Uterus (tissue), 2 donors: ENCODE data around the gene PDE4D.

Experiments used
- POLR2A ChIP-seq, 2 donors: fragments of 450-650 bp; IDR thresholded peaks; one replicate each; pipeline ENCODE4 v1.6.1; 2016; ENCODE audit warnings: antibody characterized with exemption in 2 of 2, mild to moderate bottlenecking in 1 of 2, moderate library complexity in 1 of 2
- TF ChIP-seq, protein P1 (sequence below), 4 experiments: fragments of 200-600 bp in 2 of 4; fragments of 450-650 bp in 2 of 4; sonication (generic) in 2 of 4; IDR thresholded peaks; one replicate each; pipeline ENCODE4 v1.5.1; 2016 to 2019; ENCODE audit warnings: antibody characterized with exemption in 4 of 4, mild to moderate bottlenecking in 2 of 4, moderate library complexity in 1 of 4

DNA sequence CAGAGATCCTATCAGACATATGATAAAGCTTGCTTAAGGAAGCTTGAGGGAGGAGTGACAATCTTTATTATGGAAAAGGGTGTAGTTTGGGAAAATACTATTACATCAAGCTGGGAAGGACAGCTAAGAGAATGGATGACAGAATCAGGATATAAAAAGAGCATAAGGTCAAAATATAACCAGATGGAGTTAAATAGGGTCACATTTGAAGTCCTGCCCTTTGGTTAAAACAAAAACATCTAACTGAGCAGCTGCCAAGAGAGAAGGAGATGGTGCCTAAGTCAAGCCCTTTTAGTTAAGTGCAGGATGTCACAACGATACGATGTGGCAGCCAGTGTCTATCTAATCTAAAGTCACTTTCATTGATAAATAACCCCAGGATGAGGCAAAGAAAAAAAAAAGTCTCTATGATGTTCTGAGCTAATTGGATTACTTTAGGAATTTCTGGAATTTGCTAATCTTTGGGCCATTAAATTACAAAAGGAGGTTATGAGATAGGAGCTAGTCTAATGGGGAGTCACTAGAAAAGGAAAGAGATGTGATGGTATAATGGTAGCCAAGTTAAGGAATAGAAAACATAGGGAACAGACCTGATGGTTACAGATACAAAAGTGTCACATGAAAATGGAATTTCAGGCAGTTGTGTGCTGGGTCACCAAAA is 365.2 kb downstream of the PDE4D start:
- TF ChIP-seq, protein P1, sequence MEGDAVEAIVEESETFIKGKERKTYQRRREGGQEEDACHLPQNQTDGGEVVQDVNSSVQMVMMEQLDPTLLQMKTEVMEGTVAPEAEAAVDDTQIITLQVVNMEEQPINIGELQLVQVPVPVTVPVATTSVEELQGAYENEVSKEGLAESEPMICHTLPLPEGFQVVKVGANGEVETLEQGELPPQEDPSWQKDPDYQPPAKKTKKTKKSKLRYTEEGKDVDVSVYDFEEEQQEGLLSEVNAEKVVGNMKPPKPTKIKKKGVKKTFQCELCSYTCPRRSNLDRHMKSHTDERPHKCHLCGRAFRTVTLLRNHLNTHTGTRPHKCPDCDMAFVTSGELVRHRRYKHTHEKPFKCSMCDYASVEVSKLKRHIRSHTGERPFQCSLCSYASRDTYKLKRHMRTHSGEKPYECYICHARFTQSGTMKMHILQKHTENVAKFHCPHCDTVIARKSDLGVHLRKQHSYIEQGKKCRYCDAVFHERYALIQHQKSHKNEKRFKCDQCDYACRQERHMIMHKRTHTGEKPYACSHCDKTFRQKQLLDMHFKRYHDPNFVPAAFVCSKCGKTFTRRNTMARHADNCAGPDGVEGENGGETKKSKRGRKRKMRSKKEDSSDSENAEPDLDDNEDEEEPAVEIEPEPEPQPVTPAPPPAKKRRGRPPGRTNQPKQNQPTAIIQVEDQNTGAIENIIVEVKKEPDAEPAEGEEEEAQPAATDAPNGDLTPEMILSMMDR (IDR thresholded peaks at IDR 0.05) = no peak
- no peak for TF ChIP-seq POLR2A (IDR thresholded peaks at IDR 0.05)
